NCI-H2196 (cell line): ENCODE measurements around the gene PMIS2.

Experiments used
- DNase-seq: peaks from one replicate; lab custom pipeline; 2025; ENCODE audit not compliant: unreplicated experiment; lab: John Stamatoyannopoulos, UW

PMIS2 gene

DNA sequence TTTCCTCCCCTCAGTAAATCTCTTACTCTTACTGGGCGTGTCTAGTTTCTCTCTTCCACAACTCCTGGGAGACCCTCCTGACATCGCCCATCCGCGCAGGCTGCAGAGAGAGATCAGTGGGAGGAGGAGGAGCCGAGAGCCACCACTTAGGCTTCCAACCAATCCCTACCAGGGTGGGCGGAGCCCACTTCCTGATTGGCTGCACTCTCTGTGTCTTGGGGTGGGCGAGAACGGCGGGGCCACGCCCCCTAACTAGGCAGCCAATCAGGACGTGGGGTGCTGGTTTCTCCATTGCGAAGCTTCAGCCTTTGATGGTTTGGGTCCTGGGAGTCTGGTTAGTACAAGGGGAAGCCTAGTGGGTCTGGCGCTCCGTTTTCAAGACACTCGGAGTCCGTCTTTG is at the start of gene PMIS2:
TSS of gene PMIS2 (plus strand) at position 326 of the 400 bp plus-strand sequence. CDS start 87 bp downstream, outside the sequence.
- no peak for DNase-seq

DNA sequence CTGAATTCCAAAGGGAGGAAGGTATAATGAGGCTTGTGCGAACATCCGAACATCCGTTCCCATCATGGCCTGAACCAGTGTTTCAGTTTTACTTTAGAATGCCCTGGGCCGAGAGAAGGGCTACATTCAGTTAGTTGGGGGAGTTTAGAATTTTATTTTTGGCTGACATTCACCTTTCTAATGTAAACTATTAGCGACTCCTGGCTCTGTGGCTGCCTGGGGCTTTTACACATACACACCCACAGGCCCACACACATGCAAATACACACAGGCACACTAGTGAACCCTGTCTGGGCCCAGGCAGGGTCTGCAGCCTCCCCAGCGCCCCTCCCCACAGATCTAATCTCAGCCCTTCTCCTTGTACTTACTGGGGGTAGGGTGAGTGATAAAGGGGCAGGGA is 46.7 kb upstream of the PMIS2 start:
- DNase-seq, result no peak

DNA sequence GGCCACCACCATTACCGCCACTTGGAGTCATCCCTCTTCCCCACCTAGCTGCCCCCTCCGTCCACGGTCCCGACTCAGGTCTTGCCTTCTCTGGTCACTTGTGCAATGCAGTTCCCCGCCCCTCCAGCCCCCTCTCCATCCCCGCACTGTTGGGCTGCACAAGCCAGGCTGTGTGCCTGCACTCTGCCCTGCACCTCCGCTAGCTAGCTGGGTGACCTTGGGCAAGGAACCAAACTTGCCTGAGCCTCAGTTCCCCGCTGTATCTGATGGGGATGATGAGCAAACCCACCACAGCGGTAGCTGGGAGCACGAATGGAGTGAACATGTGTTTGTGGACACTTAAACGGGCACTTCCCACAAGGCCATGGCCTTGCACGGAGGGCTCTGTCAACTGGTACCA is 46.1 kb upstream of the PMIS2 start:
- no peak for DNase-seq

DNA sequence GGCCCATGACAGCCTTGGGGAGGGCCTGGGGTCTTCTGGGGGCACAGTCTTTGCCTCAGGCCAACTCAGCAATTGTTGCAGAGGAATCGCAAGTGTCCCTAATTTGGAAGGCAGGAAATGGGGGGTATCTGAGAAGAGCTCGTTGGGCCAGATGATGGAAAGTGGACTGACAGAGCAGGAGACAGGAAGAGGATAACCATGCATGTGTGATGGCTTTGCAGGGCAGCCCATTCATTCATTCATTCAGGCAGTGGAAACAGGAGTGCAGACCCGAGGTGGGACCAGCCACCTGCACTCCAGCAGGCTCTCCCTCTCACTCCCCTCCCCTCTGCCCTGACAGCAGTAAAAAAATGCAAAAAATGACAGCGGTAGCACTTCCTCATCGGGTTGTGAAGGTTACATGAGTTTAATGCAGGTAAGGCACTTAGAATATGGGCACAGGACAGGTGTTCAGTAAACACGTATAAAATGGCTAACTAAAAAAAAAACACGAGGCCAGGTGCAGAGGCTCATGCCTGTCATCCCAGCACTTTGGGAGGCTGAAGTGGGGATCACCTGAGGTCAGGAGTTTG is 45.5 kb upstream of the PMIS2 start:
- DNase-seq, result no peak

DNA sequence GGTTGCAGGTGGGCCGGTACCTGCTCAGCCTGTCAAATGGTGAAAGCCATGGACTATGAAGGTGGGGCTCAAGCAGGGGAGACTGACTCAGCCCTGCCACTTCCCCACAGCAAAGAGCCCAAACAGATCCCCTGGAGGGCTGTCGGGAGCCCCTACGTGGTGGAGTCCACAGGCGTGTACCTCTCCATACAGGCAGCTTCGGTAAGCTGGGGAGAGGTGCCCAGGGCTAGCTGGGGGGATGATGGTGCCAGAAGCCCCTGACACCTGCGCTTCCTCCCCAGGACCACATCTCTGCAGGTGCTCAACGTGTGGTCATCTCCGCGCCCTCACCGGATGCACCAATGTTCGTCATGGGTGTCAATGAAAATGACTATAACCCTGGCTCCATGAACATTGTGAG is 43.8 kb upstream of the PMIS2 start:
- no peak for DNase-seq

DNA sequence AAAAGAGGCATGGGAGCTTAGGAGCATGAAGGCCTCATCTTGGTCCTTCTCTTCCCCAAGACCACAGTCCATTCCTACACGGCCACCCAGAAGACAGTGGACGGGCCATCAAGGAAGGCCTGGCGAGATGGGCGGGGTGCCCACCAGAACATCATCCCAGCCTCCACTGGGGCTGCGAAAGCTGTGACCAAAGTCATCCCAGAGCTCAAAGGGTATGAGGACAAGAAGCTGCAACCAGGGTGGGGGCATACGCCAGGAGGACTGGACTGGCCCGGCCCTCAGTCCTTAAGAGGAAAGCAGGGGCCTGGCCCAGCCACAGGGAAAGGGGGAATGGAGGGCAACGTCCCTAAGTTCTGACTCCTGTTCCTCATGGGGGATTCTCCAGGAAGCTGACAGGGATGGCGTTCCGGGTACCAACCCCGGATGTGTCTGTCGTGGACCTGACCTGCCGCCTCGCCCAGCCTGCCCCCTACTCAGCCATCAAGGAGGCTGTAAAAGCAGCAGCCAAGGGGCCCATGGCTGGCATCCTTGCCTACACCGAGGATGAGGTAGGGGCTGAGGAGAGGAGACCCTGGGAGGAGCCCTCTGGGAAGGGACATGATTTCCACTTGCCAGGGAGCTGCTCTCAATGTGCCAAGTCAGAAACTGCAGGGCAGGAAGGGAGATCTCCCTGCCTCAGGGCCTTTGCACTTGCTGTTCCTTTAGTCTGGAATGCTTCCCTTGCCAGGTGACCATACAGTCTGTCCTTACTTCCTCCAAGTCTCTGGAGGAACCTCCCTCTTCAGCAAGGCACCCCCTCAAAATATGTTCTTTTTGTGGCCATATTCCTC is 42.5 kb upstream of the PMIS2 start:
- no peak for DNase-seq

DNA sequence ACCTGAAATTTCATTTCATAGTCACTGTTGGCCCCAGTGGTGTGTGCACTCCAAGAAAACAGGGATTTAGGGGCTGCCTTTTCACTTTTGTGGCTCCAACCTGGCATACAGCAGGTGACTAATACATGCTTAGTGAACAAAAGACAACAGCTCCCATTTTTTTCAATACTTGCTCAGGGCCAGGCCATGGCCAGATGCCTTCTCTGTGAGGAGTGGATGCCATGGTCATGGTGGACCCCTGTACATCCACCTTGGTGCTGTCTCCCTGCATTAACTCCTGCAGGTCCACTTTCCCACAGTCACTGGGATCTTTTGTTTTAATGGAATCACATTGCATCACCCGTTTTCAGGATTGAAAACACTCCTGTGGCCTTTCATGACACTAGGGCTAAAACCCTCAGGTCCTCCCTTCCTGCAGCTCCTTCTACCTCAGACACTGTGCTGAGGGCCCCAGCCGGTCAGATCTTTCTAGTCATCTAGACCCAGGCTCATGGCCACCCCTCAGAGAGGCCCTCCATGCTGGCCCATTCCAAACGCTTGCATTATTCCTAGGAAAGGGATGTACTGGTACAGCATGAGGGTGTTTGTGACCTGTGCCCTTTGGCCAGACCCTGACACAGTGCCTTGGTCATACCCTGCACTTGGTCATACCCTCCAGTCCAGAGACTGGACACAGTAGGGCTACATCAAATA is 41.7 kb upstream of the PMIS2 start:
- DNase-seq, result no peak

DNA sequence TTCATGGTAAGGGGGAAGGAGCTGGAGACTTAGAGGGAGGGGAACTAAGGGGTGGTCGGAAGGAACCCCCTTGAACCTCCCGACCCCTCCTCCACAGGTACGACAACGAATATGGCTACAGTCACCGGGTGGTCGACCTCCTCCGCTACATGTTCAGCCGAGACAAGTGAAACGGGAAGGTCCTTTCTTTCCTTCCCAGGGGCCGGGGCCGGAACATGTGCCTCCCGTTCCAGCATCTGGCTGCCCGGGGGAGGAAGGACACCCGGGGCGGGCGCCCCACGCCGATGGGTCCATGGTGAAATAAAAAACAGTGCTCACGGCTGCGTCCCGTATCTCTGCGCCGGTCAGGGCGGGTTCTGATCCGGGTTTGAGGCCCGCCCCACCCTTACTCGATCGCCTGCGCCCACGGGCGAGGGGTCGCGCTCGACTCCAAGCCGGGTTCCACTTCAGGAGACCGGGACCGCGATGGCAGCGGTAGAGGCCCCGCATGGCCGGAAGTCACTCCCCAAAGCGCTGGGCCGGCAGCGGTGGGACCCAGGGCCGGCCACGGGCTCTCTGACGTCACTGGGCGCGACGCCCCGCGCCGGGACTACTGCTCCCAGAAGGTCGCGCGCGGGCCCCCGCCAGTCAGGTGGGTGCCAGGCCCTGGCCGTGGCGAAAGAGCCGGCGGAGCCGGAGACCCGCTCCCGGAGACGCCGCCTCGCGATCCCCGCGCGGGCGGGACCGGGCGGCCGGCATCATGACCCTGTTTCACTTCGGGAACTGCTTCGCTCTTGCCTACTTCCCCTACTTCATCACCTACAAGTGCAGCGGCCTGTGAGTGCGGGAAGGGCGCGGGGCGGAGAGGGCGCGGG is 40.7 kb upstream of the PMIS2 start, which contains the start of gene TMEM147:
TSS of gene TMEM147 (plus strand) at position 626 of the 854 bp plus-strand sequence. CDS start at position 740, 114 bp downstream.
- peak; percentile 89 for DNase-seq

DNA sequence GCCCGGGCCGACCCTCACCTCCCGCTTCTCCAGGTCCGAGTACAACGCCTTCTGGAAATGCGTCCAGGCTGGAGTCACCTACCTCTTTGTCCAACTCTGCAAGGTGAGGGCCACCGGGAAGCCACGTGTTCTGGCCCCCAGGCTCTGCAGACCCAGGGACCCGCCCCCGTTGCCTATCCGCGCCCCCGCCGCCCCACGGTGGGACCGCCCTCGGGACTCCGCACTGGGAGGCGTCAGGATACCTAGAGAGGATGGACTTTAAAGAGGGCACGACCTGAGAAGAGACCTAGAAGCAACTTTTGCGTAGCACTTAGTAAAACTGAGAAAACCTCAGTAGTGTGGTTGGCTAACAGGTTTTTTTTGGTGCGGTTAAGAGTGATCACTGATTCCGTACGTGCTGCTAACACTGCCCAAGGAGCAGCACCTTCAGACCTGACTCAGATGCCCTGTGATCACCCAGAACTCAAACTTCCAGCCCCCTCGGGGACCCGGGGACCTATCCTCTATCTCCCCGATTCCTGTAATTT is 40.1 kb upstream of the PMIS2 start:
- peak; percentile 20 for DNase-seq

DNA sequence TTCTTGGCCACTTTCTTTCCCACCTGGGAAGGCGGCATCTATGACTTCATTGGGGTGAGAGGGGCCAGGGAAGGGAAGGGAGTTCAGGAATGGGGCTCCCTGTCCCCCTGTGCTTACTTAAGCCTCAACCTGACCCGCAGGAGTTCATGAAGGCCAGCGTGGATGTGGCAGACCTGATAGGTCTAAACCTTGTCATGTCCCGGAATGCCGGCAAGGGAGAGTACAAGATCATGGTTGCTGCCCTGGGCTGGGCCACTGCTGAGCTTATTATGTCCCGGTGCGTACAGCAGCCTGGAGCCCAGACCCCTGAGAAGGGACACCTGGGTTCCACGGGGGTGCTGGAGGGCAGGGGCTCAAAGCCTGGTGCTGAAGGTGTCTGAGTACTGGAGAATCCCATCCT is 39.4 kb upstream of the PMIS2 start:
- no peak for DNase-seq

DNA sequence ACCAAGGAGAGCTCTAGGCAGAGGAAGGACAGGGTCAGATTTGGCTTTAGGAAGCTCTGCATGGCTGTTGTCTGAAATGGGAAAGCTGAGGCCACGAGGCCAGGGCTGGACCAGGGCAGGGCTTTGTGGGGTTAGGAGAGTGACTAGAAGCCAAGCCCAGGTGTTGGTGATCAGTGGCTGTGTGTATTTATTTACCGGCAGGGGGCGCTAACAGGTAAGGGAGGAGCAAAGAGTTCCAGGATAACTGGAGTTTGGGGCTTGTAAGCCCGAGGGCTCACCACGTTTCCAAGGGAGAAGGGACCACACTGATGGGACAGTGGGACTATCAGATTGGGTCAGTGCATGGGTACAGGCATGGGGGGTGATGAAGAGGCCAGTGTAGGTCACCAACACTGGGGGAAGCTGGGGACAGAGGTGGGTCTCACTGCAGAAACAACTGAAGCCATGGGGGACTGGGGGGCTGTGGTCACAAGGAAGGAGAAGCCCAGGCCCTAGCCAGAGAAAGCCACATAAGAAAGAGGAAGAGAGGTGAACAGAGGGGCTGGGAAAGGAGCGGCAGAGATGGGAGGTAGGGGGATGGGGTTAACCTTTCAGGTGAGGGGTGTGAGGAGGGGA is 36.7 kb upstream of the PMIS2 start:
- DNase-seq, result peak; percentile 89

DNA sequence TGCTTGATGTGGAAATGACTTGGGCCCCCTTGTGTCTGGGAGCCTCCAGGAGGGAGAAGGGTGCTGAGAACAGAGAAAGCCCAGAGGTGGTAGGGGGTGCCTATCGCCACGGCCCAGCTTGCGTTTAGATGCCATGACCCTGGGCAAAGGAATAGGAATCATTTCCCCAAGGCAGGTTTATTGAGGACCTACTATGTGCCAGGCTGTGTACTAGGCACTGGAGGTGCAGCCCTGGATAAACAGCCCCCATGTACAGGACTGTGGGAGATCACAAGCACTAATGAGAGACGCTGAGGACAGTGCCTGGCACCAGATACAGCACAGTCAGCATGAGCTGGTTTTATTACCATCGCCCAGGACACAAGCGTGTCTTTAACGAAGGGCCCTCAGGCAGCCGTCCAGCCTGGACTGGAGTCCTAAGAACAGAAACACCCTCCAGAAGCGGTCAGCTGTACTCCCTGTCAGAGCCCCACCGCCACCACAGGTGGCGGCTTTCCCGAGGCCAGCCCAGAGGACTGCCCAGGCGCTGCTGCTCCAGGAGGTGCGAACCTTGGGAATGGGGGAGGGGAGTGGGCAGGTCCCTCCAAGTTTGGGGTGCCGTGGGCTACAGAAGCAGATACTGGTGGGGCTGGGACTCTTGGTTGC is 36.0 kb upstream of the PMIS2 start:
- no peak for DNase-seq

DNA sequence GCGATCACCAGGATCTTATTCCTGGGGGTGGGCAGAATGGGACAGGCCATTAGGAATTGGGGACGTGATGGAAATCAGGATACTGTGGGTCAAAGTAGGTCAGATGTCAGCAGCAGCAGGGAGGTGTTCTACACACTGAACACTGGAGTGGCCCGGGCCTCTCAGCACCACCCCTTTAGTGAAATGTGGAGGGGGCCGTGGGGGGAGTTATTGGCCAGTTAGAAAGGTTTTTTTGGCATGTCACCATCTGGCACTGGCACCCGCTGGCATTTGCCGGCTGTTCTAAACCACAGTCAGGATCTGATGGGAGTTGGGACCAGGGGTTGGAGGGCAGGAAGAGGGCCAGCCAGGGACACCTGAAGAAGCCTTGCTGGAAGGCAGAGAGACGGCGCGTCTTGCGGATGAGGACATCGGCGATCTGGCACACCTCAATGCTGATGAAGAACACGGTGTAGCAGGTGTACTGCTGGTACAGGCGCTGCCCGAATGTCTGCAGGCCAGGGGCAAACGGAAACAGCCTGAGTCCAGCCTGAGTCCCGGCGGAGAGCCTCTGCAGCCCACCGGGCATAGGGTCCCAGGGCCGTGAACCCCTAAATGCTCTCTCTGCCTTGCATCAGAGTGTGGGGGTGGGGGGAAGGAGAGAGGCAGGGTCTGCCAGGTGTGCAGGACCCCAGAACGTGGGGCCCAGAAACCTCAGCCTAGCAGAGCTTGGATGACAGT is 34.7 kb upstream of the PMIS2 start:
- DNase-seq, result no peak

DNA sequence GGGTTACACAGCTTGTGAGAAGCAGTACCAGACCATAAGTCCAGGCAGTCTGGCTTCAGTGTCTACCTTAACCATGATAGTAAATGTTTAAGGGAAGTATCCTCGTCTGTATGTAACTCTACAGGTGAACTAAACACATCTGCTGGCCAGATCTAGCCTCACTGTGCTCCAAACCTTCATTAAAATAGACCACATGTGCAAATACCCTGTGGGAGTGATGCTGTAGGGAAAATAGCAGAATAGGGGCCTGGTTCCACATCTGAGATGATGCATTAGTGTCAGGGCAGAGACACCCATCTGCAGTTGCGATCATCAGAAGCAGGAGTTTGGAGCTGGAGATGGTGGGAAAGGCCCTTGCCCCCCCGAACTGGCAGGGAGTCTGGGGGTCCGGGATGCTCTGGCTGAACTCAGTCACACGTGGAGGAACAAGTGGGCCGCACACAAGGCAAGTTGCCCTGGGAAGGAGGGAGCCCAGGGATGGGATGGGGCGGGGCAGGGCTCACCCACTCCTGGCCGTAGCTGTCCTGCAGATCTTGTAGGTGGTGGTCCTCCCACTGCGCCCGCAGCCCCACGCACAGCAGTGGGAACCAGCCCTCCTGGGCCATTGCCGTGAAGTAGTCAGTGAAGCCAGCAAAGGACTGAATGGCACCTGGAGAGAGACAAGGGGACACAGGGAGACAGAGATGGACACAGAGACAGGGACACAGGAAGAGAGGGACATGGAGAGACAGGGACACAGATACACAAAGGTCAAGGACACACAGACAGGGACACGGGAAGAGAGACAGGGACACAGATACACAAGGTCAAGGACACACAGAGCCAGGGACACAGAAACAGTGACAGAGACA is 33.2 kb upstream of the PMIS2 start:
- no peak for DNase-seq

DNA sequence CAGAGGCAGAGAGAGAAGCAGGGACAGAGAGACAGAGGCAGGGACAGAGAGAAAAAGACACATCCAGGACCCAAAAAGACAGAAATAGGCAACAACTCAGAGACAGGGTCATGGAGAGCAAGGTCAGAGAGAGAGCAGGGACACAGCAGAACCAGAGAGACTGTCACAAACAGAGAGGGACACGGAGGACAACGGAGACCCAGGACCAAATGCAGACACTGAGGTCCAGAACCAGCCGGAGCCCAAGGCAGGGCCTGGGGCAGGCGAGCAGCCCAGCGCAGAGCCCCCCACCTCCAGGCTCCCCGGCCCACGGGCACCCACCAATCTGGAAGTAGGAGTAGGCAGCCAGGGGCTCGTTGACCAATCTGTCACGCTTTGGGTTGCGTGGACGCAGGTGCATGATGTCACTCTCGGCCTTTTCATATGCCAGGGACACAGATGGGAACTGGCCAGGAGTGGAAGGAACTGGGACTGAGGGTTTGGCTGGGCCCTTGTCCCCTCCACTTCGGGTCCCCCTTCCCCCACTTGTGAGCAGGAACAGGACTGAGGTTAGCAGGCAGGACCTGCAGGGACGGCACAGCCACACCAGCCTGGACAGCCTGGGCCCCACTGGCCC is 32.5 kb upstream of the PMIS2 start:
- no peak for DNase-seq

DNA sequence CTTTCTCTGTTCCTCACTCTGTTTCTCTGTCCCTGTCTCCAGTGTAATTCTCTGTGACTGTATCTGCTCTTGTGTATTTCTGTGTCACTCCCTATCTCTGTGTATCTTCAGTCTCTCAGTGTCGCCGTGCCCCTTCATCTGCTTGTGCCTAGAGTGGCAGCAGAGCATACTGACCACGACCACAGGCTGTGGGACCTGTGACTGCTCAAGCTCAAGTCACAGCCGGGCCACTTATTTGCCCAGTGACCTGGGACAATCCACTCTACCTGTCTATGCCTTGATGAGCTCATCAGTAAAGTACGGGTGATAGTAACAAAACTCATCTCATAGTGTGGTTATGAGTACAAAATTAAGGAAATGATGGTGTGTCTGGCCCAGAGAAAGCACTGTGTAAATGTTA is 31.9 kb upstream of the PMIS2 start:
- DNase-seq, result no peak

DNA sequence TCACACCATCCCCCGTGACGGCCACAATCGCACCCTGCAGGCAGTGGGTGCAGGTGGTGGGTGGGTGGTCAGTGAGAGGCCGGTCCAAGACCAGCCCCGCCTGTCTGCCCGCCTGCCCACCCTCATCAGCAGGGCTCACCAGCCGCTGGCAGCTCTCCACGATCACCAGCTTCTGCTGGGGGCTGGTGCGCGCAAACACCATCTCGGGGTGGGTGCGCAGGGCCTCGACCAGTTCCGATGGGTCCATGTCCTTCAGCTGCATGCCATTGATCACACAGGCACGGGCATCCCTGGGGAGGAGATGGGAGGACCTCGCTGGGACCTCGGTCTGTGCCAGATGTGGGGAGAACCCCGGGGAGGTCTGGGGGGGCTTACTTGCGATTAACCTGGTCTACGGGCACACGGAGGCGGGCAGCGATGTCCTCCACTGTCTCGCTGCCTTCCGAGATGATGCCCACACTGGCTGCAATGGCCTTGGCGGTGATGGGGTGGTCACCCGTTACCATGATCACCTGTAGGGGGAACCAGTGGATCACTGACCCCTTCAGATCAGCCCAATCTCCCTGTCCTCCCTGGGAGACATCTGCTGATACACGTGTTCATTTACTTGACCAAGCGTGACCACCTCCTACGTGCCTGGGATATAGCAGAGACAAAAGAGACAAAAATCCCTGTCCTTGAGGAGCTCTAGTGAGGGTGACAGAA is 30.5 kb upstream of the PMIS2 start:
- DNase-seq, result peak; percentile 12
